WERI-Rb-1 (cell line): ENCODE measurements around the gene CYB5A.

Experiments
- DNase-seq: peaks from one replicate; pipeline ENCODE4 v3.0.0-alpha.2; 2020
- H3K27ac ChIP-seq: fragments of 250-450 bp; sonication (Bioruptor Pico); 2 replicates; pipeline ENCODE4 v1.5.1; 2020; ENCODE audit warnings: mild to moderate bottlenecking, moderate library complexity
- H3K27me3 ChIP-seq: fragments of 250-450 bp; sonication (Bioruptor Pico); 2 replicates; pipeline ENCODE4 v1.5.1; 2021; ENCODE audit warnings: mild to moderate bottlenecking, low read depth, moderate library complexity; ENCODE audit not compliant: insufficient read depth, severe bottlenecking
- H3K36me3 ChIP-seq: fragments of 250-450 bp; sonication (Bioruptor Pico); 2 replicates; pipeline ENCODE4 v1.5.1; 2020; ENCODE audit warnings: mild to moderate bottlenecking, moderate library complexity
- H3K4me3 ChIP-seq: 2 replicates; pipeline ENCODE4 v1.5.1; 2011; ENCODE audit warnings: low read depth, mild to moderate bottlenecking, control low read depth, low read length
- H3K9me3 ChIP-seq: fragments of 250-450 bp; sonication (Bioruptor Pico); 2 replicates; pipeline ENCODE4 v1.5.1; 2021; ENCODE audit warnings: mild to moderate bottlenecking, moderate library complexity; ENCODE audit not compliant: severe bottlenecking
- TF ChIP-seq, protein P1 (sequence below): IDR thresholded peaks from 2 replicates; pipeline ENCODE4 v1.5.1; 2011; ENCODE audit warnings: low read depth, mild to moderate bottlenecking, control low read depth, inconsistent platforms, low read length

Gene CYB5A

DNA sequence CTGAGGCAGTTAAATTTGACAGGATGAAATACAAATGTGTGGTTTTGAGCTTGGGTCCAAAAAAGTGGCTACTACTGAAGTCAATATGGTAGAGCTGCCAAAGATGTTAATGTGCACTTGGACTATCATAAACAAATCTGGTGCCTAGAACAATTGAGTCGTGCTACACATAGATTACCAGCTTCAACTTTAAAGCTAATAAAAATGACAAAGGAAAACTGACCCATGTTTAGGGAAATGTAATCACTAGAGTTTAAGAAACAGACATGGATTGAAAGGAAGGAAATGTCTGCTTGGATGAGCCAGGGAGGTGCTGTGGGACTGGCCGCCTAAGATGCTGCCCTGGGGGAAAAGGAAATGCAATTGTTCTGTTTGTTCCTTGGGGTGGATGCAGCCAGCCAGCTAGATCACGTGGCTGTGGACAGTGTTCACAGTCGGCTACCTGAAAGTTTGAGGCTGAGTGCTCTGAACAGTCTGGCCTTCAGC is 36.6 kb downstream of the CYB5A start:
- Histone ChIP-seq H3K27ac (no peak overlapping the region), H3K27me3 (no peaks in the 10 kb centered on the region), H3K36me3 (peaks cover 38% of the 10 kb centered on the region), H3K4me3 (no peak overlapping the region), H3K9me3 (no peaks in the 10 kb centered on the region)
- DNase-seq: no peak
- TF ChIP-seq, protein P1, sequence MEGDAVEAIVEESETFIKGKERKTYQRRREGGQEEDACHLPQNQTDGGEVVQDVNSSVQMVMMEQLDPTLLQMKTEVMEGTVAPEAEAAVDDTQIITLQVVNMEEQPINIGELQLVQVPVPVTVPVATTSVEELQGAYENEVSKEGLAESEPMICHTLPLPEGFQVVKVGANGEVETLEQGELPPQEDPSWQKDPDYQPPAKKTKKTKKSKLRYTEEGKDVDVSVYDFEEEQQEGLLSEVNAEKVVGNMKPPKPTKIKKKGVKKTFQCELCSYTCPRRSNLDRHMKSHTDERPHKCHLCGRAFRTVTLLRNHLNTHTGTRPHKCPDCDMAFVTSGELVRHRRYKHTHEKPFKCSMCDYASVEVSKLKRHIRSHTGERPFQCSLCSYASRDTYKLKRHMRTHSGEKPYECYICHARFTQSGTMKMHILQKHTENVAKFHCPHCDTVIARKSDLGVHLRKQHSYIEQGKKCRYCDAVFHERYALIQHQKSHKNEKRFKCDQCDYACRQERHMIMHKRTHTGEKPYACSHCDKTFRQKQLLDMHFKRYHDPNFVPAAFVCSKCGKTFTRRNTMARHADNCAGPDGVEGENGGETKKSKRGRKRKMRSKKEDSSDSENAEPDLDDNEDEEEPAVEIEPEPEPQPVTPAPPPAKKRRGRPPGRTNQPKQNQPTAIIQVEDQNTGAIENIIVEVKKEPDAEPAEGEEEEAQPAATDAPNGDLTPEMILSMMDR: no peak

DNA sequence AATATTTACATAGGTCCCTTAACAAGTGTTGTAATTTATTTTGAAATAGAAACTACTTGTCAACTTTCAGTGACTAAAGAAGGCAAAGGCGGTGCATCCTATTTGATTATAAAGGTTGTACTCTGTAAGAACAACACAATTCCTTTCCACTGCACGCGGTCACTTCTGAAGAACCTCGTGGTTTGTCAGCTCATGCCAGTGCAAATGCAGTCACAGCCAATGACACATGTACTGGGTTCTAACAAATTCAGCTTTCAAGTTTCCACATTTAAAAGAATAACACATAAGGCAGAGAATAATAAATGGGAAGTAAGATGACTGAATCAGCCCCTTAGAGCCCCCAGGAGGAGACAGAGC is 39.7 kb downstream of the CYB5A start:
- Histone ChIP-seq H3K36me3 (peaks cover 21% of the 10 kb centered on the region), H3K4me3 (no peak overlapping the region), H3K27me3 (no peaks in the 10 kb centered on the region), H3K9me3 (no peaks in the 10 kb centered on the region), H3K27ac (no peak overlapping the region)
- DNase-seq: no peak
- TF ChIP-seq, protein P1: no peak

DNA sequence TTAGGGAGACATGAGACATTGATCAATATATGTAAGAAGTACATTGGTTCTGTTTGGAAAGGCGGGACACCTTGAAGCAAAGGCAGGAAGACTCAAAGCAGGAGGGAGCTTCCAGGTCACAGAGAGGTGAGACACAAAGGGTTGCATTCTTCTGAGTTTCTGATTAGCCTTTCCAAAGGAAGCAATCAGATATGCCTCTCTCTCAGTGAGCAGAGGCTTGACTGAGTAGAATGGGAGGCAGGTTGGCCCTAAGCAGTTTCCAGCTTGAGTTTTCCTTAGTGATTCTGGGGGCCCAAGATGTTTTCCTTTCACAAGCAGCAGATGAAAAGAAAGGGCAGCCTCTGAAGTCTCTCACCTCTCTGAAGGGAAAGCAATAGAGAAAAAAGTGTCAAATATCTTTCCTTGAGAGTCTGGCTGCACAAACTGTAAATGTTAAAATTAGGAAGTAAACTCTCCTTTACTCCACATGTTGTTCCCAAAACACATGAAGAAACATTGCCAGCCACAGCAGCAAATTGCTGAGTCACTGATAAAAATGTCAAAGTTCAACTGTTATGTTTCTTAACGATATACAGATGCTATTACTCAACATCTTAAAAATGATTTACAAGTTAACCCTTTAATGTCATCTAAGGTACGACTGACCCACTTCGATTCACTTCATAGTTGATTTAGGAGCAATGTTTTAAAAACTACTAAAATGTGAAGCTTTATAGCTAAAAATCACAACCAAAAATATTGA is 40.3 kb downstream of the CYB5A start:
- H3K36me3 ChIP-seq: peaks cover 21% of the 10 kb centered on the region
- TF ChIP-seq, protein P1: no peak
- H3K4me3 ChIP-seq: no peak overlapping the region
- DNase-seq: no peak
- H3K27ac ChIP-seq: no peak overlapping the region
- H3K9me3 ChIP-seq: no peaks in the 10 kb centered on the region
- H3K27me3 ChIP-seq: no peaks in the 10 kb centered on the region

DNA sequence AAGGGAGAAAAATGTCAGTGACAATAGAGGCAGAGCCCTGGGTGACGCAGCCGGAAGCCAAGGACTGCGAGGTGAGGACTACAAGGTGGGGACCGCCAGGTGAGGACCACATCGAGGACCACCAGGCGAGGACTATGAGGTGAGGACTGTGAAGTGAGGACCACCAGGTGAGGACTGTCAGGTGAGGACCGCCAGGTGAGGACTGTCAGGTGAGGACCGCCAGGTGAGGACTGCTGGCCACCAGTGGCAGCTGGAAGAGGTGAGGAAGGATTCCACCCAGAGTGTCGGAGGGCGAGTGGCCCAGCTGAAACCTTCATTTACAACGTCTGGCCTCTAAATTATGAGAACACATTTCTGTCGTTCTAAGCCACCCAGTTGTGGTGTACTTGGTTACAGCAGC is 41.6 kb downstream of the CYB5A start:
- H3K4me3 ChIP-seq: no peak overlapping the region
- no peaks in the 10 kb centered on the region for H3K27me3 ChIP-seq
- TF ChIP-seq, protein P1: no peak
- peaks cover 21% of the 10 kb centered on the region for H3K36me3 ChIP-seq
- H3K27ac ChIP-seq: no peak overlapping the region
- no peaks in the 10 kb centered on the region for H3K9me3 ChIP-seq
- no peak for DNase-seq

DNA sequence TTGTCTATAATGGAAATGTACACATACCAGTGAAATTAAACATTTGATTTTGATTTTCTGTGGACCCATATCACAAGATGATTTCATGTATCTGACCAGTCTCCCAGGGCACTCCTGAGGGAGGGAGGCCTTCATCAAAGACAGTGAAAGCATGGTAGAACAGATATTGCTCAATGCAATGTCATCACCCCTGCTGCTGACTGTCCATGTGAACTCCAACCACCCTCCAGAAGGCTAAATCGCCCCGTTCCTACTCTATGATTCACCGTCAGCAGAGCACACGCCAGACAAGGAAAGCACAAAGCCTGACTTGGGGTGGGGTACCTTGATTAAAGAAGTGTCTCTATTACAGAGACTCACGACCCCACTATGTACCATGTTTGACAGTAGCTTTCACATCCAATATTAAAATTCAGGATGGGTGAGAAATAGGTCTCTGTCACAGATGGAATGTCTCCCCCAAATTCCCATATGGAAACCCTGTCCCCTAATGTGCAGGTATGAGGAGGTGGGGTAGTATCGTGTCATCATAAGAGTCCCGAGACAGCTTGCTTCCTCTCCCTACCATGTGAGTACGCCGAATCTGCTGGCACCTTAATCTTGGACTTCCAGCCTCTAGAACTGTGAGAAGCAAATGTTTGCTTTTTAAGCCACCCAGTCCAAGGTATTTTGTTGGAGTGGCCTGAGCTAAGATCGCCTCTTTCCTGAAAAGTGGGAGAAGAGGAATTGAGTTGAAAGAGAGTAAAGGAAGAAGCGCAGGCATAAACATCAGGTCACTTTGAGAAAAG is 42.4 kb downstream of the CYB5A start:
- peaks cover 21% of the 10 kb centered on the region for H3K36me3 ChIP-seq
- H3K27ac ChIP-seq: no peak overlapping the region
- H3K27me3 ChIP-seq: no peaks in the 10 kb centered on the region
- H3K9me3 ChIP-seq: no peaks in the 10 kb centered on the region
- TF ChIP-seq, protein P1: no peak
- DNase-seq: no peak
- H3K4me3 ChIP-seq: no peak overlapping the region
